Renal pelvis (tissue), 4 donors: Measurements from ENCODE around the gene STAM. TPM values are rescaled to one million over a fixed set of nuclear protein-coding genes. Genes with fewer than 3 reads are reported as not detected.

Experiments
- DNase-seq: peaks from one replicate; pipeline ENCODE4 v3.0.0-alpha.2; 2013
- polyA plus RNA-seq, 3 donors: library from polyadenylated mRNA; unstranded; fragments of 120-200 nt; gene quantifications; one replicate each; pipeline ENCODE4 v1.2.1, GENCODE V29; 2013; ENCODE audit not compliant: insufficient read length in 3 of 3

The STAM gene
- polyA plus RNA-seq, 3 donors = 25.2 to 28.1 (median 26.0) TPM

- no peak for DNase-seq
Measured at GRCh38 chr10:17671307-17671706, 27.4 kb downstream of the STAM start.

DNA sequence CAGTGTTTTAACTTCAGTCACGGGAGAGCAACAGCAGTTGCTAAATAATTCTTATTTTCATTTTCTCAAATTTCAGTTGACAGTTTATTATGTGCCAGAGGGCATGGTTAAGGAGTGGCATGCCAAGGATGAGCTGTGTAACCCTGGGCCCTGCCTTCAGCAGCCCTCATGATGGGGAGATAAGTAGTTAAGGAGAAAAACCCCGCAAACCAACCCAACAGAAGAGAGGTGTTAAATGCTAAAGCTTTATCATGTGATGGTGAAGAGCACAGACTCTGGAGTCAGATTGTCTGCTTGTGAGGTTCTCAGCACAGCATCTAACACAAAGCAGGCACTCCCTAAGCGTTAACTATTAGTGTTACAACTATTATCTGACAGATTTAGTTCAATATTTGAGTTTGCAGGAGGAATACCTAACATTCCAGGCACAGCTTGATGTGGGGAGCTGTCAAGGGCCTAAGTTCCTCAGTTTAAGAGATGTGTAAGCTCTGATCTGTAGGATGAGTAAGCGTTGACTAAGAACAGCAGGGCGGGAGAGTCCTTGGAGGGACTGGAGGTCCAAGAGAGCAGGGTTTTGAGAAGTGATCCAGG lies 29.6 kb downstream of the STAM start:
- no peak for DNase-seq

DNA sequence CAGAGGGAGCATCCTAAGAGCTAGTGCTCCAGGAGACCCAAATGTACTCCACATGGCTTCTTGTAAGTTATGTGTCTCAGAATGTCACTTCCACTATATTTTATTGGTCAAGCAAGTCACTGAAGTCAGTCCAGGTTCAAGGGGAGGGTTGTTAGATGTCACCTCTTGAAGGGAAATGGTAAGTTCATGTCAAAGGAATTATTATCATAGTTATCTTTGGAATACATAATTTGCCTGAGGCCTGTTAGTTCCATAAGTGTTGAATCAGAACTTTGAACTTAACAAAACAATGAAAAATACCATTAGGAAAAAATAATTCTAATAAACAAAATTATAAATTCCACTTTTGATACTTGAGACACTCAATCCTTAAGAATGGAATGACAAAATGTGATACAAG lies 30.6 kb downstream of the STAM start:
- no peak for DNase-seq

DNA sequence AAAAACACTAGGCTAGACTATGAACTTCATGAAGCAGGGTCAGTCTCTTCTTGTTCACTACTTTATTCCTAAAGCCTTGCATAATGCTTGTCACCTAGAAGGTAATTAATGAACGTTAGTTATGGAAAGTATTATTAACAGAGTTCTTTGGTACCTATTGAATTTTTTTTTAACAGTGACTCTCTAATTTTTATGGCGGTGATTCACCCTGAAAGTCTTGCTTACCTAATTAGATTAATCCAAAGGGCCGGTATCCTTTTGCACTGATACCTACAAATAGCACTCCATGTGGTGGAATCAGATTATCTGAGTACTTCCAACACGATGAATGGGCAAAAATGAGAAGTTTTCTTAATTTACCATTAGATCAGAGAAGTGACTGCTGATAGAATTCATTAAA lies 31.7 kb downstream of the STAM start:
- no peak for DNase-seq

DNA sequence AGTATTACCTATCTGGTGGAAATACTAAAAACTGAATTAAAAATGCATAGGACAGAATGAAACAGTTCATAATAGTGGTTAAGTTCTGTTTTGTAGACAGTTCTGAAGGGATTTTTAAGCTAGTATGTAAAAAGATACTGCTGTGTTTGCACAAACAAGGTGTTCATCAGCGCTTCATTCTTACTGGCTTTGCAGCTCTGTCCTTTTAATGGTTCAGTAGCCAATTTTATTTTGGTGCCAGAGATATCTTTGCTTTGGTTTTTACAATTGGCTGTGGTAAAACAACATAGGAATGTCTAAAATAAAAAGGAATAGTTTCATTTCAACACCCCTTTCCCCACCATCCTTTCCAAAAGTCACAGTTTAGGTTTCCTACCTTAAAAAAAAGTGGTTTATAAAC lies 33.0 kb downstream of the STAM start:
- DNase-seq = no peak

DNA sequence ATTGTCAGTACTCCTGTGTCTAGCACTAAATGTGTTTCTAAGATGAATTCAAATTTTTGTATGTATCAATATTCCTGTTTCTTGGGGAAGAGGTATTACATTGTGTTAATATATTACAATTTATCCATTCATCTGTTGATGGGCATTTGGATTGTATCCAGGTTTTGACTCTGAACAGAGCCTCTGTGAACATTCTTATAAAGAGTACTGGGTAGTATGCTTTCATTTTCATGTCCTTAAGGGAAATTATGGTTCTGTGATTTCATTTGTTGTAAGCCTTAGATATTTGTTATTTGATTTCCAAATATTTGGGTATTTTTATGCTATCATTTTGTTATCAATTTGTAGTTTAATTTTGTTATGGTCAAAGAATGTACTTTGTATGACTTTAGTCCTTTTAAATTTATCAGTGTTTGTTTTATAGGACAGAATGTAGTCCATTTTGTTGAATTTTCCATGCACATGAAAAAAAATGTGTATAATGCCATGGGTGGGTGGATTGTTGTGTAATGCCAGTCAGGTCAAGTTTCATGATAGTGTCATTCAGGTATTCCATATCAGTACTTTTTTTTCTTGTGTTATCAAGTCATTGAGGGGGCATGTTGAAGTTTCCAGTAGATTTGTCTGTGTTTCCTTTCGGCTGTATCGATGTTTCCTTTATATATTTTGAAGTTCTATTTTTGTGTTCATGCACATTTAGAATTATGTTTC lies 38.4 kb downstream of the STAM start:
- no peak for DNase-seq

GRCh38 chr10:17683541-17683940 lies 39.6 kb downstream of the STAM start:
- no peak for DNase-seq

DNA sequence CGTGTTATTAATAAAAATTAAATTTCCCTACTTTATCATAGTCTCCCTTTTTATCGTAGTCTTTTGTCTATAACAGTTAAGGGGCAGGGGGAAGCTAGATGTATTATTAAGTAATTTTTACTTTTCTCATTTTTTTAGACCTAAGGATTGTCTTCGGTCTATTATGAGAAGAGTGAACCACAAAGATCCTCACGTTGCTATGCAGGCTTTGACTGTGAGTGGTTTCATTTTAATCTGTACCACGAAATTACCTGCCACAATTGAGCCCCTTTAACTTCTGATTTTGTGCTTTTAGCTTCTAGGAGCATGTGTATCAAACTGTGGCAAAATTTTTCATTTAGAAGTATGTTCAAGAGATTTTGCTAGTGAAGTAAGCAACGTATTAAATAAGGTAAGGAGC lies 40.6 kb downstream of the STAM start:
- DNase-seq = no peak

- DNase-seq = no peak
Measured at GRCh38 chr10:17685233-17685840, 41.4 kb downstream of the STAM start.

- no peak for DNase-seq
Measured at GRCh38 chr10:17687117-17687831, 43.3 kb downstream of the STAM start.

- no peak for DNase-seq
Measured at GRCh38 chr10:17689137-17689536, 45.2 kb downstream of the STAM start.

DNA sequence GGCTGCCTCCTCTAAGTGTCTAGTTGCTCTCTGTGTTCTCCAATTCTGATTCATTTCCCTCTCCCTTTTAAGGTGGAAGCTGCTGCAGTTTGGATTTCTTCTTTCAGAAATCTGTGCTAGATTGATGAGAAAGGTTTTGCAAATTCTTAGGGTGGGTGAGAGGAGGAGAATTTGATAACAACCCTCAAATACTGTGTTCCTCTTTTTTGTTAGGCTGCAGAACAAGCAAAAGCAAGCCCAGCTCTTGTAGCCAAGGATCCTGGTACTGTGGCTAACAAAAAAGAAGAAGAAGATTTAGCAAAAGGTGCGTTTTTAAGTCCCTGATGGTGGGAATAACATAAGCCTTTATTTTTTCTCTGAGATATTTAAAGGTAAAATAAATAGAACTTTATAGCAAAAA lies 49.1 kb downstream of the STAM start:
- no peak for DNase-seq

- no peak for DNase-seq
Measured at GRCh38 chr10:17698696-17699095, 54.7 kb downstream of the STAM start.

DNA sequence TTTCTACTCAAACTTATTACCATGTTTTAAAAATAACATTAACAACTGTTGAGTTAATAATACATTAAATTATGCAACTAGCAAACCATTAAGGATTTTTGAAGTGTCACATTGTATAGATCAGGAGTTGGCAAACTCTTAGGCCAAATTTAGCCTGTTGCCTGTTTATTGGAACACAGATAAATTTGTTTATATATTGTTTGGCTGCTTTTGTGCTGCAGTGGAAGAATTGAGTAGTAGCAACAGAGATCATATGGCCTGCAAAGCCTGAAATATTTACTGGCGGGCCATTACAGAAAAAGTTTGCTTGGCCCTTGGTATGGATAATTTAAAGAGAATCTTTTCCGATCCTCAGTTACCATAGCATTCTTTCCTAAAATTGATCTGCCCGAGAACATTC lies 57.4 kb downstream of the STAM start:
- no peak for DNase-seq

- no peak for DNase-seq
Measured at GRCh38 chr10:17703706-17704105, 59.8 kb downstream of the STAM start.

- no peak for DNase-seq
Measured at GRCh38 chr10:17708821-17709220, 64.9 kb downstream of the STAM start.

- no peak for DNase-seq
Measured at GRCh38 chr10:17709492-17709891, 65.5 kb downstream of the STAM start.

GRCh38 chr10:17710181-17710580 lies 66.2 kb downstream of the STAM start:
- DNase-seq = no peak

DNA sequence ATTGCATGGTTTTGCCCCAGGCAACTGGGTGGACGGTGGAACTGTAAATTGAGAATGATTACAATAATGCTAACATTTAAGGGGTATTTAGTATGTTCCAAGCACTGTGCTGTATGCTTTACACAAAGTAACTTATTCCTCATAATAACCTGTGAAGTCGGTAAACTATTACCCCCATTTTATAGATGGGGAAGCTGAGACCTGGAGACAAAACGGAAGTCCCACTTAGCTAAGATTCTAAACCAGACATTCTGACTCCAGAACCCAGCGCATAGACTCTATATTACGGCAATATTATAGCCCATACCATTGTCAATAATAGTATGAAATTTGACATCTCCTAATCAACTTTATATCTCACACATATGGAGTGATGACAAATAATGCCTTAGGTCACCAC lies 68.1 kb downstream of the STAM start:
- DNase-seq = no peak

DNA sequence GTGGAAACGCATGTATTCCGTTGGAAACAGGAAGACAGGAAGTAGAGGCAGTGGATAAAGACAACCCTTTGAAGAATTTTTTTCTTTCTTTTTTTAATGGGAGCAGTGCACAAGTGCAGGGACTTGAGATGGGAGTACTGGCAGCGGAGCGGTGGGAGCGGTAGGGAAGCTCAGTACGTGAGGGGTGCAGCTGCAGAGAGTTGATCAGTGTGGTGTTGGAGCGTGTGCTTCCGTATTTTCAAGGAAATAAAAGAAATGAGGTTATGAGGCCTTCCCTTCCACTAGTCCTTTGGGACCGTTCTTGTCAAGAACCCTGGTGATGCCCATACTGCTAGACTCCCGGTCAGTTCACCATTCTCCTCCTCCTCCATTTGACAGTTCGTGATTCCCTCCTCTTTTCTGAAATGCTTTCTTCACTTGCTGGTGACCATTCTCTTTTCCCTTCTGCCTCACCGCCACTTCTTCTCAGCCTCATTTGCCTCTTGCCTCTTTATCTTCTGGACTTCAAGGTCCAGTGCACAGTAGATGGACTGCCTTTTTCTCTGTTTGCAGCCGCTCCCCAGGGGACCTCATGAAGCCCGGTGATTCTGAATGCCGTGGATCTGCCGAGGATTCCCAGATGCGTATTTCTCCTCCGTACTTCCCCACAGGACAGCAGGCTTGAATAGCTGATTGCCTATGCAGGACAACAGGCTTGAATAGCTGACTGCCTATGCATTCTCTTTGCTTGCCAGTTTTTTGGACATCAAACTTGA lies 68.9 kb downstream of the STAM start:
- DNase-seq = no peak

- DNase-seq = no peak
Measured at GRCh38 chr10:17713758-17714157, 69.8 kb downstream of the STAM start.

DNA sequence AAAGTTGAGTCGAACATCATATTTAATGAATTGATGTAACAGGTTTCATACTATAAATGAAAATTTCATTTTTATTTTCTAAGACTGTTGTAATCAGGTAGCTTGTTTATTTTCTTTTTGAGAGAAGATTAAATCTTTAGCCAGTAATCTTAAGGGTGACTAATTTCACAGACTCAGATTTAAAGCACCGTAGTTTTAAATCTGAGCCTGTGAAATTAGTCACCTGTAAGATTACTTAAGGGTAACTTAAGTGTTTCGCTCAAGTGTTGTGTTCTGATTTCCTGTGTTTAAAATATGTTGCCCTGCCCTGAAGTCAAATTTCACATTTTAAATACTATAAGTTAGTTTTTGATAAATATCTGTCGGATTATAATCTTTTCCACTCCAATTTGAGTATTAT lies 72.2 kb downstream of the STAM start:
- DNase-seq = no peak
